Endothelial cell of umbilical vein (primary cell): ENCODE results near the gene SULT4A1. TPM values are rescaled to one million over a fixed set of nuclear protein-coding genes. Genes with fewer than 3 reads are reported as not detected.

Experiments used
- BruUV-seq: library from RNA; stranded (reverse); fragments of 400-500 nt; replicated peaks from 2 replicates; lab custom pipeline; 2021; lab: Mats Ljungman, UMichigan
- CTCF ChIA-PET: fragments of 300-600, 350-600 bp; sonication (Branson Sonifier 250); formaldehyde crosslinking; loops from one replicate; lab custom pipeline; 2021; ENCODE audit warnings: antibody characterized with exemption, inconsistent platforms; lab: Charles Lee
- POLR2A ChIA-PET: fragments of 300-600, 350-600 bp; sonication (Branson Sonifier 250); formaldehyde crosslinking; loops from one replicate; lab custom pipeline; 2021; ENCODE audit warnings: antibody characterized with exemption, inconsistent platforms; lab: Charles Lee
- DNase-seq: peaks from one replicate; pipeline ENCODE4 v3.0.0-alpha.2; 2011; ENCODE audit warnings: low read depth, low spot score
- FAIRE-seq: peaks from 2 replicates; lab custom pipeline; 2011; peaks lifted over from hg19 to GRCh38; lab: Jason Lieb, UNC
- H2AFZ ChIP-seq: 2 replicates; pipeline ENCODE4 v1.6.0; 2012; ENCODE audit warnings: low read depth, low read length, control low read depth, inconsistent platforms
- H3K27ac ChIP-seq: 2 replicates; pipeline ENCODE4 v1.5.1; 2011; ENCODE audit warnings: low read depth, mild to moderate bottlenecking, control low read depth, low read length, moderate library complexity; ENCODE audit not compliant: insufficient read depth
- H3K27me3 ChIP-seq, 2 experiments: 2 replicates each; pipeline versions ENCODE4 v1.6.0 to v1.6.1; 2011; ENCODE audit warnings: low read length in 2 of 2, mixed read lengths in 1 of 2; ENCODE audit not compliant: control insufficient read depth in 2 of 2, insufficient read depth in 2 of 2
- H3K36me3 ChIP-seq, 2 experiments: 2 replicates in 1 of 2; 3 replicates in 1 of 2; pipeline ENCODE4 v1.5.1; 2011; ENCODE audit warnings: low read length in 2 of 2, mild to moderate bottlenecking in 1 of 2, moderate library complexity in 1 of 2; ENCODE audit not compliant: control insufficient read depth in 2 of 2, insufficient read depth in 2 of 2; ENCODE audit errors: extremely low read depth in 1 of 2
- H3K4me1 ChIP-seq: 3 replicates; pipeline ENCODE4 v1.5.1; 2011; ENCODE audit warnings: mild to moderate bottlenecking, low read length; ENCODE audit not compliant: control insufficient read depth, insufficient read depth; ENCODE audit errors: extremely low read depth
- H3K4me2 ChIP-seq: 2 replicates; pipeline ENCODE4 v1.6.1; 2011; ENCODE audit warnings: low read length, control low read depth, mixed read lengths; ENCODE audit not compliant: insufficient read depth
- H3K4me3 ChIP-seq, 3 experiments: fragments of 200-600 bp in 1 of 3; sonication (generic), shearing (Covaris generic) in 1 of 3; replicated peaks in 1 of 3; 2 replicates each; pipeline ENCODE4 v1.5.1; 2011 to 2016; ENCODE audit warnings: control low read depth in 3 of 3, low read length in 3 of 3, mild to moderate bottlenecking in 2 of 3, inconsistent platforms in 1 of 3, low read depth in 1 of 3, moderate library complexity in 1 of 3; ENCODE audit not compliant: insufficient read depth in 1 of 3
- H3K79me2 ChIP-seq: 2 replicates; pipeline ENCODE4 v1.6.0; 2012; ENCODE audit warnings: low read length, inconsistent platforms; ENCODE audit not compliant: control insufficient read depth, insufficient read depth
- H3K9ac ChIP-seq: replicated peaks from 2 replicates; pipeline ENCODE3; 2011; ENCODE audit warnings: low read length, control low read depth; ENCODE audit not compliant: insufficient read depth; ENCODE audit errors: extremely low read depth
- H3K9me1 ChIP-seq: replicated peaks from 3 replicates; pipeline ENCODE4 v1.6.0; 2011; ENCODE audit warnings: mild to moderate bottlenecking, low read length; ENCODE audit not compliant: control insufficient read depth, insufficient read depth; ENCODE audit errors: extremely low read depth
- H3K9me3 ChIP-seq: replicated peaks from 2 replicates; pipeline ENCODE4 v1.5.1; 2012; ENCODE audit warnings: low read length, inconsistent platforms; ENCODE audit not compliant: control insufficient read depth, insufficient read depth
- H4K20me1 ChIP-seq: replicated peaks from 2 replicates; pipeline ENCODE3; 2011; ENCODE audit warnings: mild to moderate bottlenecking, low read length; ENCODE audit not compliant: control insufficient read depth, insufficient read depth; ENCODE audit errors: extremely low read depth
- CTCF ChIP-seq, 2 donors: IDR thresholded peaks; 1 replicate in 1 of 2; 2 replicates in 1 of 2; pipeline ENCODE4 v1.5.1; 2011; ENCODE audit warnings: low read length in 2 of 2, mild to moderate bottlenecking in 2 of 2, moderate library complexity in 2 of 2, control low read depth in 1 of 2, inconsistent platforms in 1 of 2, low read depth in 1 of 2; ENCODE audit not compliant: insufficient read depth in 1 of 2; ENCODE audit errors: extremely low read depth in 1 of 2
- EZH2 ChIP-seq: IDR thresholded peaks from 2 replicates; pipeline ENCODE4 v1.6.1; 2012; ENCODE audit warnings: borderline replicate concordance, low read depth, mild to moderate bottlenecking, moderate library complexity, low read length, inconsistent platforms; ENCODE audit not compliant: severe bottlenecking
- FOS ChIP-seq: IDR thresholded peaks from 2 replicates; pipeline ENCODE4 v1.6.1; 2011; ENCODE audit warnings: mild to moderate bottlenecking, low read length, moderate library complexity, borderline replicate concordance; ENCODE audit not compliant: insufficient read depth
- GATA2 ChIP-seq: IDR thresholded peaks from 2 replicates; pipeline ENCODE4 v1.7.0; 2011; ENCODE audit warnings: low read depth, mild to moderate bottlenecking, moderate library complexity, mixed read lengths, low read length; ENCODE audit not compliant: insufficient read length, insufficient read depth
- JUN ChIP-seq: IDR thresholded peaks from 2 replicates; pipeline ENCODE4 v1.6.1; 2011; ENCODE audit warnings: borderline replicate concordance, low read depth; ENCODE audit not compliant: insufficient read length, insufficient read depth
- MYC ChIP-seq: IDR thresholded peaks from one replicate; pipeline ENCODE4 v1.6.1; 2011; ENCODE audit warnings: mild to moderate bottlenecking, low read depth, low read length
- POLR2A ChIP-seq: IDR thresholded peaks from 2 replicates; pipeline ENCODE4 v1.6.1; 2012; ENCODE audit warnings: low read depth, mild to moderate bottlenecking, control low read depth, low read length
- POLR2AphosphoS5 ChIP-seq: IDR thresholded peaks from 2 replicates; pipeline ENCODE4 v1.6.1; 2012; ENCODE audit warnings: low read depth, mild to moderate bottlenecking, control low read depth, low read length, moderate library complexity; ENCODE audit not compliant: insufficient read depth
- dilution Hi-C: fragments of 300-500 bp; cut with MboI; formaldehyde crosslinking; loops from one replicate; pipeline ENCODE4 v1.15.0; 2019; ENCODE audit warnings: low sequenced_read_pairs; ENCODE audit not compliant: extremely low pct_ligation_motif_present
- intact Hi-C: fragments of 100-400 bp; cut with micrococcal nuclease; formaldehyde crosslinking; loops from one replicate; pipeline ENCODE4 v1.10.0; 2022
- polyA plus RNA-seq, 4 experiments: library from polyadenylated mRNA; depleted of rRNA in 3 of 4; stranded (reverse) in 3 of 4; unstranded in 1 of 4; fragments of >200 nt; gene quantifications; 2 replicates each; pipeline versions ENCODE4 v1.2.1 to v1.2.3, GENCODE V29; 2011 to 2012; ENCODE audit warnings: missing spikeins in 1 of 4
- total RNA-seq: library from RNA; stranded (reverse); gene quantifications from 2 replicates; pipeline ENCODE4 v1.2.3, GENCODE V29; 2021
- TF ChIP-seq, protein P1 (sequence below): IDR thresholded peaks from 2 replicates; pipeline ENCODE4 v1.6.1; 2011; ENCODE audit not compliant: insufficient read depth, insufficient read length

Gene SULT4A1
- total and polyA plus RNA-seq, 2 donors (not counting 3 experiments of a cell fraction or from before 2014, with no cell fraction given) = 0.48 TPM; not detected in 1

- H4K20me1 ChIP-seq = no peaks in the 10 kb centered on the region
- no peaks in the 10 kb centered on the region for H3K9me3 ChIP-seq
- no TSS peak for BruUV-seq
- H3K27me3 ChIP-seq = no peaks in the 10 kb centered on the region
- dilution Hi-C loops (no loop called here), intact Hi-C loops (no loop called here)
- ChIA-PET POLR2A (no interaction called here), CTCF (no interaction called here)
- no peak overlapping the region for H3K4me3 ChIP-seq
- H2AFZ ChIP-seq = no peak overlapping the region
- no peak overlapping the region for H3K9ac ChIP-seq
- TF ChIP-seq POLR2A (no peak), GATA2 (no peak), POLR2AphosphoS5 (no peak), EZH2 (no peak), JUN (no peak), CTCF (IDR thresholded peaks at IDR 0.05; ENCODE audit: extremely low read depth in 1 of 2, insufficient read depth in 1 of 2, low read depth in 1 of 2, low read length in 2 of 2) (no peak), FOS (no peak), MYC (no peak)
- TF ChIP-seq, protein P1, sequence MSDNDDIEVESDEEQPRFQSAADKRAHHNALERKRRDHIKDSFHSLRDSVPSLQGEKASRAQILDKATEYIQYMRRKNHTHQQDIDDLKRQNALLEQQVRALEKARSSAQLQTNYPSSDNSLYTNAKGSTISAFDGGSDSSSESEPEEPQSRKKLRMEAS = no peak
- no peaks in the 10 kb centered on the region for H3K79me2 ChIP-seq
- no peak overlapping the region for H3K27ac ChIP-seq
- H3K4me1 ChIP-seq = no peaks in the 10 kb centered on the region
- DNase-seq (no peak), FAIRE-seq (no peak)
- H3K9me1 ChIP-seq = no peaks in the 10 kb centered on the region
- H3K4me2 ChIP-seq = no peak overlapping the region
- no peaks in the 10 kb centered on the region for H3K36me3 ChIP-seq
These were observed 42.8 kb downstream of the SULT4A1 start for GRCh38 chr22:43819421-43819921.
